Transverse colon (tissue), 3 donors: ENCODE measurements around the gene IFITM10.

Experiments used
- CTCF ChIP-seq, 5 experiments: fragments of 200-600 bp in 3 of 5; fragments of 450-650 bp in 2 of 5; sonication (generic) in 3 of 5; IDR thresholded peaks; 1 replicate in 2 of 5; 2 replicates in 3 of 5; pipeline ENCODE4 v1.5.1; 2016 to 2017; ENCODE audit warnings: antibody characterized with exemption in 5 of 5, inconsistent platforms in 3 of 5, mild to moderate bottlenecking in 2 of 5, moderate library complexity in 1 of 5
- POLR2A ChIP-seq: fragments of 450-650 bp; IDR thresholded peaks from one replicate; pipeline ENCODE4 v1.6.1; 2016; ENCODE audit warnings: antibody characterized with exemption, mild to moderate bottlenecking, moderate library complexity

GRCh38 chr11:1745701-1746320 lies 4.6 kb downstream of the IFITM10 start:
- no peak for TF ChIP-seq CTCF (IDR thresholded peaks at IDR 0.05)
- no peak for TF ChIP-seq POLR2A
